Measurements from ENCODE around the gene MTRF1L.

DNA sequence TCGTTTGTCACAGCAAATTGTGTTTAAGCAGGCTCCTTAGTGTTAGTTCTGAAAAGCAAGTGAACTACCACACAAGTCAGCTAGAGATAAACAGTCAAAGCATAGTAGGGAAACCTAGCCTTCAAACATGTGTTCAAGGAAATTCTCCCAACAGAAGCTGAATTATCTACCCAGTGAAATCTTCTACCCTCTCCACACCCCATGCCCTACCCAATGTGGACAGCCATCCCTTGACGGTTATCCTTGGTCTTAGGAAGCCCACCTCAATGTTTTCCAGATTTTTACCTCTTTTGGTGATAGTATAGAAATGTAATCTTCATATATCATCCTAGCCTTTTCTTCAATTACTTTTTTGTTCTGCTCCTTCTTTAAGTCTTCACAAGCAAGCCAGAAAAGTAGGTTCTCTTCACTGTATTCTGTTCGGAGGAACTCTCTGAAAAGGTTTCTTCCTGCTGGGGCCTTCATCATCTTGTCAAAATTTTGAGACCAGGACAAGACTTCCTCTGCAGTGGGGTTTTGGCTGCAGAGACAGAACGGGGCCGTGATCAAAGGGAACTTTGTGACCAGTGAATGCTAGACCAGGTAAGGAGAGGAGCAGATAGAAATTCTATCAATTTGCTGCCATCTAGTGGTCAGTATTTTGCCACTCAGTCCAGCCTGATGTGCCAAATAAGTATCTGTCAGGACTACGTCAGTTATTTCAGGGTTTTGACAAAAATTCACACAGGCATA, 21.6 kb upstream of the MTRF1L start:
- TF ChIP-seq, protein P1, sequence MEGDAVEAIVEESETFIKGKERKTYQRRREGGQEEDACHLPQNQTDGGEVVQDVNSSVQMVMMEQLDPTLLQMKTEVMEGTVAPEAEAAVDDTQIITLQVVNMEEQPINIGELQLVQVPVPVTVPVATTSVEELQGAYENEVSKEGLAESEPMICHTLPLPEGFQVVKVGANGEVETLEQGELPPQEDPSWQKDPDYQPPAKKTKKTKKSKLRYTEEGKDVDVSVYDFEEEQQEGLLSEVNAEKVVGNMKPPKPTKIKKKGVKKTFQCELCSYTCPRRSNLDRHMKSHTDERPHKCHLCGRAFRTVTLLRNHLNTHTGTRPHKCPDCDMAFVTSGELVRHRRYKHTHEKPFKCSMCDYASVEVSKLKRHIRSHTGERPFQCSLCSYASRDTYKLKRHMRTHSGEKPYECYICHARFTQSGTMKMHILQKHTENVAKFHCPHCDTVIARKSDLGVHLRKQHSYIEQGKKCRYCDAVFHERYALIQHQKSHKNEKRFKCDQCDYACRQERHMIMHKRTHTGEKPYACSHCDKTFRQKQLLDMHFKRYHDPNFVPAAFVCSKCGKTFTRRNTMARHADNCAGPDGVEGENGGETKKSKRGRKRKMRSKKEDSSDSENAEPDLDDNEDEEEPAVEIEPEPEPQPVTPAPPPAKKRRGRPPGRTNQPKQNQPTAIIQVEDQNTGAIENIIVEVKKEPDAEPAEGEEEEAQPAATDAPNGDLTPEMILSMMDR (IDR thresholded peaks at IDR 0.05), result peak in 5 of 7 experiments; percentile 51 to 83 (median 62)
- TF ChIP-seq POLR2A (IDR thresholded peaks at IDR 0.05) (no peak), POLR2AphosphoS5 (IDR thresholded peaks at IDR 0.05) (no peak)

Measured in stomach (tissue), 4 donors.